Spinal cord (tissue), 10 donors: ENCODE data around the gene HOXD8. TPM values are rescaled to one million over a fixed set of nuclear protein-coding genes. Genes with fewer than 3 reads are reported as not detected.

Experiments used
- DNase-seq, 6 donors: peaks; one replicate each; pipeline versions ENCODE4 v3.0.0 to v3.0.0-alpha.2; 2013 to 2015; ENCODE audit warnings: low spot score in 6 of 6, low read depth in 4 of 6
- H3K27ac ChIP-seq: one replicate; pipeline ENCODE4 v1.5.1; 2013; ENCODE audit warnings: low read depth, low read length, control low read depth
- H3K27me3 ChIP-seq: one replicate; pipeline ENCODE4 v1.6.1; 2013; ENCODE audit warnings: low read length; ENCODE audit not compliant: control insufficient read depth, insufficient read depth
- H3K36me3 ChIP-seq: one replicate; pipeline ENCODE4 v1.6.1; 2013; ENCODE audit warnings: low read length; ENCODE audit not compliant: control insufficient read depth, insufficient read depth
- H3K4me1 ChIP-seq: one replicate; pipeline ENCODE4 v1.6.1; 2013; ENCODE audit warnings: low read length; ENCODE audit not compliant: control insufficient read depth, insufficient read depth
- H3K4me3 ChIP-seq: one replicate; pipeline ENCODE4 v1.5.1; 2013; ENCODE audit warnings: low read depth, low read length, control low read depth
- H3K9me3 ChIP-seq: one replicate; pipeline ENCODE4 v1.6.1; 2013; ENCODE audit warnings: low read length; ENCODE audit not compliant: control insufficient read depth, insufficient read depth
- WGBS: methylation state at CpG from one replicate; pipeline ENCODE4 v1.1.5; 2013; ENCODE audit warnings: missing lambda C conversion rate; ENCODE audit not compliant: insufficient coverage; 5-methylcytosine and 5-hydroxymethylcytosine counted together
- polyA plus RNA-seq, 2 donors: library from polyadenylated mRNA; unstranded; fragments of 120-200 nt; gene quantifications; one replicate each; pipeline ENCODE4 v1.2.1, GENCODE V29; 2013; ENCODE audit not compliant: insufficient read length in 2 of 2
- total RNA-seq, 2 donors: library from RNA; depleted of rRNA in 1 of 2; stranded (reverse); fragments of 120-200 nt in 1 of 2; fragments of >200 nt in 1 of 2; gene quantifications; one replicate each; pipeline versions ENCODE4 v1.2.3 to v1.2.4, GENCODE V29; 2013 to 2014
- donor health status: healthy.

HOXD8 gene
- total and polyA plus RNA-seq, 4 donors = 10.5 to 42.7 (median 21.4) TPM

GRCh38 chr2:176163672-176164056 lies 34.2 kb downstream of the HOXD8 start:
- no peaks in the 10 kb centered on the region for H3K9me3 ChIP-seq
- peaks cover 64% of the 10 kb centered on the region for H3K4me1 ChIP-seq
- peak in 1 of 6 donors; percentile 72 for DNase-seq
- H3K27ac ChIP-seq = peak overlapping the region; percentile 89
- no CpG with 5 or more reads among the region's 12 CpGs for WGBS
- peaks cover 31% of the 10 kb centered on the region for H3K36me3 ChIP-seq
- H3K27me3 ChIP-seq = peaks cover 45% of the 10 kb centered on the region
- H3K4me3 ChIP-seq = no peak overlapping the region

GRCh38 chr2:176164201-176164600 lies 34.7 kb downstream of the HOXD8 start:
- DNase-seq = peak in 1 of 6 donors; percentile 79
- H3K27ac ChIP-seq = peak overlapping the region; percentile 76
- H3K4me3 ChIP-seq = no peak overlapping the region
- H3K4me1 ChIP-seq = peaks cover 64% of the 10 kb centered on the region
- peaks cover 31% of the 10 kb centered on the region for H3K36me3 ChIP-seq
- 52% methylated on average over 11 of the region's 13 CpGs for whole genome bisulfite sequencing
- H3K27me3 ChIP-seq = peaks cover 44% of the 10 kb centered on the region
- no peaks in the 10 kb centered on the region for H3K9me3 ChIP-seq

GRCh38 chr2:176164611-176165369 lies 35.3 kb downstream of the HOXD8 start:
- H3K27me3 ChIP-seq = peaks cover 38% of the 10 kb centered on the region
- WGBS = 18% methylated on average over 46 of the region's 52 CpGs
- H3K27ac ChIP-seq = peak overlapping the region; percentile 76
- H3K4me3 ChIP-seq = peak overlapping the region; percentile 24
- peak in 1 of 6 donors; percentile 80 for DNase-seq
- H3K36me3 ChIP-seq = peaks cover 30% of the 10 kb centered on the region
- H3K4me1 ChIP-seq = peaks cover 60% of the 10 kb centered on the region
- no peaks in the 10 kb centered on the region for H3K9me3 ChIP-seq

- WGBS = 16% methylated on average over 19 of the region's 26 CpGs
- peak overlapping the region; percentile 24 for H3K4me3 ChIP-seq
- peaks cover 57% of the 10 kb centered on the region for H3K4me1 ChIP-seq
- peak overlapping the region; percentile 76 for H3K27ac ChIP-seq
- peak in 2 of 6 donors; percentile 69 to 72 for DNase-seq
- no peaks in the 10 kb centered on the region for H3K9me3 ChIP-seq
- H3K27me3 ChIP-seq = peaks cover 32% of the 10 kb centered on the region
- peaks cover 22% of the 10 kb centered on the region for H3K36me3 ChIP-seq
Observed at GRCh38 chr2:176165370-176166050, 36.0 kb downstream of the HOXD8 start.

- WGBS = no CpG with 5 or more reads among the region's 2 CpGs
- Histone ChIP-seq H3K27me3 (peaks cover 29% of the 10 kb centered on the region), H3K27ac (peak overlapping the region; percentile 76), H3K36me3 (peaks cover 27% of the 10 kb centered on the region), H3K4me1 (peaks cover 58% of the 10 kb centered on the region), H3K9me3 (no peaks in the 10 kb centered on the region), H3K4me3 (no peak overlapping the region)
- DNase-seq = peak in 1 of 6 donors; percentile 38
Observed at GRCh38 chr2:176166272-176166671, 36.8 kb downstream of the HOXD8 start.

GRCh38 chr2:176167398-176167797 lies 37.9 kb downstream of the HOXD8 start:
- H3K36me3 ChIP-seq = peaks cover 38% of the 10 kb centered on the region
- H3K4me1 ChIP-seq = peaks cover 59% of the 10 kb centered on the region
- H3K4me3 ChIP-seq = no peak overlapping the region
- no peak overlapping the region for H3K27ac ChIP-seq
- no peaks in the 10 kb centered on the region for H3K9me3 ChIP-seq
- DNase-seq = no peak
- no CpG with 5 or more reads among the region's 1 CpG for WGBS
- peaks cover 33% of the 10 kb centered on the region for H3K27me3 ChIP-seq

GRCh38 chr2:176169181-176169580 lies 39.7 kb downstream of the HOXD8 start:
- Histone ChIP-seq H3K4me1 (peaks cover 46% of the 10 kb centered on the region), H3K36me3 (peaks cover 37% of the 10 kb centered on the region), H3K4me3 (no peak overlapping the region), H3K27me3 (peaks cover 32% of the 10 kb centered on the region), H3K9me3 (no peaks in the 10 kb centered on the region), H3K27ac (no peak overlapping the region)
- DNase-seq = no peak
- 40% methylated on average over 5 of the region's 5 CpGs for WGBS

GRCh38 chr2:176169711-176170110 lies 40.2 kb downstream of the HOXD8 start:
- Histone ChIP-seq H3K4me1 (peaks cover 46% of the 10 kb centered on the region), H3K27me3 (peaks cover 32% of the 10 kb centered on the region), H3K4me3 (no peak overlapping the region), H3K27ac (no peak overlapping the region), H3K36me3 (peaks cover 34% of the 10 kb centered on the region), H3K9me3 (no peaks in the 10 kb centered on the region)
- WGBS = no CpG with 5 or more reads among the region's 2 CpGs
- DNase-seq = no peak

GRCh38 chr2:176170602-176171305 lies 41.2 kb downstream of the HOXD8 start:
- Histone ChIP-seq H3K27ac (peak overlapping the region; percentile 69), H3K4me3 (no peak overlapping the region), H3K9me3 (no peaks in the 10 kb centered on the region), H3K36me3 (peaks cover 31% of the 10 kb centered on the region), H3K27me3 (peaks cover 25% of the 10 kb centered on the region), H3K4me1 (peaks cover 47% of the 10 kb centered on the region)
- no CpG with 5 or more reads among the region's 1 CpG for WGBS
- DNase-seq = peak in 2 of 6 donors; percentile 36 to 75
